Mesenchymal stem cell (in vitro differentiated cells and primary cell): ENCODE results near the gene ATR.
"Not testable (repeated sequence)": the region's sequence is repeated elsewhere in the genome, so short reads cannot be mapped to it uniquely, and the experiment has no call there.

ENCODE experiments used
- DNase-seq: peaks from one replicate; pipeline ENCODE4 v3.0.0-alpha.2; 2013
- H2AFZ ChIP-seq: one replicate; pipeline ENCODE4 v1.6.1; 2013; ENCODE audit warnings: low read depth, mild to moderate bottlenecking, control low read depth, inconsistent platforms, low read length, moderate library complexity
- H2AK5ac ChIP-seq: 2 replicates; pipeline ENCODE4 v1.6.1; 2013; ENCODE audit warnings: low read length, moderate library complexity, mild to moderate bottlenecking, inconsistent platforms; ENCODE audit not compliant: severe bottlenecking
- H2BK120ac ChIP-seq: one replicate; pipeline ENCODE4 v1.6.1; 2013; ENCODE audit warnings: low read depth, mild to moderate bottlenecking, inconsistent platforms, low read length, moderate library complexity
- H2BK12ac ChIP-seq, 2 experiments: one replicate each; pipeline ENCODE4 v1.6.1; 2013; ENCODE audit warnings: inconsistent platforms in 2 of 2, low read length in 2 of 2, mild to moderate bottlenecking in 2 of 2, moderate library complexity in 2 of 2, control low read depth in 1 of 2
- H2BK15ac ChIP-seq: one replicate; pipeline ENCODE4 v1.6.1; 2013; ENCODE audit warnings: mild to moderate bottlenecking, low read depth, inconsistent platforms; ENCODE audit not compliant: poor library complexity, severe bottlenecking
- H2BK5ac ChIP-seq: 2 replicates; pipeline ENCODE4 v1.6.1; 2013; ENCODE audit warnings: low read depth, mild to moderate bottlenecking, low read length, control low read depth, inconsistent platforms; ENCODE audit not compliant: poor library complexity, severe bottlenecking
- H3K14ac ChIP-seq, 2 experiments: one replicate each; pipeline ENCODE4 v1.6.1; 2013; ENCODE audit warnings: inconsistent platforms in 2 of 2, low read length in 2 of 2, control low read depth in 1 of 2, mild to moderate bottlenecking in 1 of 2, moderate library complexity in 1 of 2
- H3K18ac ChIP-seq, 2 experiments: one replicate each; pipeline ENCODE4 v1.6.1; 2013; ENCODE audit warnings: inconsistent platforms in 2 of 2, low read length in 2 of 2, control low read depth in 1 of 2, low read depth in 1 of 2, mild to moderate bottlenecking in 1 of 2
- H3K23ac ChIP-seq, 2 experiments: one replicate each; pipeline ENCODE4 v1.6.1; 2013; ENCODE audit warnings: inconsistent platforms in 2 of 2, low read length in 2 of 2, mild to moderate bottlenecking in 2 of 2, moderate library complexity in 2 of 2, control low read depth in 1 of 2
- H3K27ac ChIP-seq: 2 replicates; pipeline ENCODE4 v1.5.1; 2013; ENCODE audit warnings: mild to moderate bottlenecking, moderate library complexity, low read length, control low read depth, inconsistent platforms; ENCODE audit not compliant: poor library complexity, severe bottlenecking
- H3K27me3 ChIP-seq, 2 experiments: 2 replicates each; pipeline versions ENCODE4 v1.6.1 to v1.7.0; 2013; ENCODE audit warnings: low read length in 2 of 2, mild to moderate bottlenecking in 2 of 2, moderate library complexity in 2 of 2, control low read depth in 1 of 2, inconsistent platforms in 1 of 2; ENCODE audit not compliant: control insufficient read depth in 1 of 2, insufficient read depth in 1 of 2
- H3K36me3 ChIP-seq, 2 experiments: 2 replicates each; pipeline versions ENCODE4 v1.6.1 to v1.7.0; 2013; ENCODE audit warnings: low read length in 2 of 2, control low read depth in 1 of 2, inconsistent platforms in 1 of 2, low read depth in 1 of 2, mild to moderate bottlenecking in 1 of 2; ENCODE audit not compliant: insufficient read depth in 2 of 2, control insufficient read depth in 1 of 2
- H3K4ac ChIP-seq, 2 experiments: one replicate each; pipeline ENCODE4 v1.6.1; 2013; ENCODE audit warnings: inconsistent platforms in 2 of 2, low read length in 2 of 2, mild to moderate bottlenecking in 2 of 2, moderate library complexity in 2 of 2, control low read depth in 1 of 2, low read depth in 1 of 2
- H3K4me1 ChIP-seq: 2 replicates; pipeline ENCODE4 v1.6.1; 2013; ENCODE audit warnings: low read depth, low read length, control low read depth; ENCODE audit not compliant: control insufficient read depth, insufficient read depth
- H3K4me2 ChIP-seq: 2 replicates; pipeline ENCODE4 v1.6.1; 2013; ENCODE audit warnings: low read length, mild to moderate bottlenecking, inconsistent platforms; ENCODE audit not compliant: poor library complexity, severe bottlenecking
- H3K4me3 ChIP-seq, 2 experiments: 2 replicates each; pipeline versions ENCODE4 v1.5.1 to v1.7.0; 2013; ENCODE audit warnings: low read length in 2 of 2, mild to moderate bottlenecking in 2 of 2, control low read depth in 1 of 2, low read depth in 1 of 2; ENCODE audit not compliant: insufficient read depth in 1 of 2
- H3K79me1 ChIP-seq: replicated peaks from 2 replicates; pipeline ENCODE4 v1.6.1; 2013; ENCODE audit warnings: mild to moderate bottlenecking, control low read depth, low read length, inconsistent platforms; ENCODE audit not compliant: poor library complexity, severe bottlenecking
- H3K9ac ChIP-seq: 2 replicates; pipeline ENCODE4 v1.7.0; 2013; ENCODE audit warnings: mild to moderate bottlenecking, low read length, moderate library complexity
- H3K9me3 ChIP-seq: 2 replicates; pipeline ENCODE4 v1.7.0; 2013; ENCODE audit warnings: mild to moderate bottlenecking, low read length; ENCODE audit not compliant: control insufficient read depth
- H4K8ac ChIP-seq: one replicate; pipeline ENCODE4 v1.6.1; 2013; ENCODE audit warnings: inconsistent platforms, mild to moderate bottlenecking, low read length, moderate library complexity
- H4K91ac ChIP-seq: one replicate; pipeline ENCODE4 v1.6.1; 2013; ENCODE audit warnings: mild to moderate bottlenecking, low read length, inconsistent platforms
- WGBS: methylation state at CpG from one replicate; pipeline ENCODE4 v1.1.7; 2013; ENCODE audit warnings: mixed read lengths; 5-methylcytosine and 5-hydroxymethylcytosine counted together

Gene ATR

GRCh38 chr3:142586803-142587406 is 8.4 kb upstream of the ATR start:
- H2AFZ ChIP-seq = no peak overlapping the region
- H3K9me3 ChIP-seq = no peaks in the 10 kb centered on the region
- H3K9ac ChIP-seq = no peak overlapping the region
- H3K36me3 ChIP-seq = no peaks in the 10 kb centered on the region
- H3K27me3 ChIP-seq = peaks cover 0 to 4% of the 10 kb centered on the region in 2 experiments
- H3K18ac ChIP-seq = no peak overlapping the region
- H2BK5ac ChIP-seq = no peak overlapping the region
- H3K4me1 ChIP-seq = peaks cover 1% of the 10 kb centered on the region
- no peak overlapping the region for H2AK5ac ChIP-seq
- no peak overlapping the region for H3K23ac ChIP-seq
- H2BK12ac ChIP-seq = no peak overlapping the region
- no peak overlapping the region for H3K27ac ChIP-seq
- no peak overlapping the region for H4K8ac ChIP-seq
- no peaks in the 10 kb centered on the region for H3K79me1 ChIP-seq
- H3K4me2 ChIP-seq = no peak overlapping the region
- H4K91ac ChIP-seq = no peak overlapping the region
- no peak overlapping the region for H2BK15ac ChIP-seq
- peak; percentile 79 for DNase-seq
- no peak overlapping the region for H3K4me3 ChIP-seq
- H3K14ac ChIP-seq = no peak overlapping the region
- H3K4ac ChIP-seq = no peak overlapping the region
- H2BK120ac ChIP-seq = no peak overlapping the region
- no CpG with 5 or more reads among the region's 2 CpGs for WGBS

GRCh38 chr3:142581070-142581469 is 2.5 kb upstream of the ATR start:
- H3K4me1 ChIP-seq, H2BK5ac ChIP-seq, H3K27me3 ChIP-seq, DNase-seq, H3K9me3 ChIP-seq, H3K27ac ChIP-seq, H3K14ac ChIP-seq, H3K4me3 ChIP-seq, H3K4me2 ChIP-seq, H3K23ac ChIP-seq, H2BK12ac ChIP-seq, H4K91ac ChIP-seq, H3K79me1 ChIP-seq, H2AK5ac ChIP-seq, H2BK120ac ChIP-seq, H3K18ac ChIP-seq, H3K4ac ChIP-seq, H2AFZ ChIP-seq, H4K8ac ChIP-seq, H3K36me3 ChIP-seq, H2BK15ac ChIP-seq, H3K9ac ChIP-seq: not testable (repeated sequence)
- WGBS = 77% methylated on average over 11 of the region's 11 CpGs

- Histone ChIP-seq H2BK5ac (no peak overlapping the region), H3K23ac (no peak overlapping the region), H3K9me3 (no peaks in the 10 kb centered on the region), H2AFZ (no peak overlapping the region), H4K91ac (no peak overlapping the region), H3K4me1 (peaks cover 2% of the 10 kb centered on the region), H2AK5ac (no peak overlapping the region), H2BK120ac (no peak overlapping the region), H4K8ac (no peak overlapping the region), H3K4me2 (no peak overlapping the region), H3K36me3 (no peaks in the 10 kb centered on the region), H3K27ac (no peak overlapping the region), H3K27me3 (peaks cover 0 to 4% of the 10 kb centered on the region in 2 experiments), H2BK15ac (no peak overlapping the region), H3K14ac (no peak overlapping the region), H3K9ac (no peak overlapping the region), H2BK12ac (no peak overlapping the region), H3K4ac (no peak overlapping the region), H3K4me3 (peak overlapping the region in 1 of 2 experiments; percentile 97), H3K18ac (no peak overlapping the region), H3K79me1 (peaks cover 4% of the 10 kb centered on the region)
- WGBS = no CpG with 5 or more reads among the region's 1 CpG
- DNase-seq = no peak
Measured at GRCh38 chr3:142580061-142580423, 1.5 kb upstream of the ATR start.

GRCh38 chr3:142577696-142578328 is 721 bp downstream of the ATR start:
- H3K4me3 ChIP-seq = peak overlapping the region; percentile 95 to 97
- H3K14ac ChIP-seq = peak overlapping the region in 1 of 2 experiments; percentile 64
- DNase-seq = peak; percentile 75
- H2BK5ac ChIP-seq = no peak overlapping the region
- H3K79me1 ChIP-seq = peaks cover 6% of the 10 kb centered on the region
- H3K9ac ChIP-seq = peak overlapping the region; percentile 99
- H3K23ac ChIP-seq = no peak overlapping the region
- H2AFZ ChIP-seq = peak overlapping the region; percentile 87
- no peaks in the 10 kb centered on the region for H3K9me3 ChIP-seq
- peak overlapping the region in 1 of 2 experiments; percentile 81 for H3K4ac ChIP-seq
- peak overlapping the region in 1 of 2 experiments; percentile 96 for H3K18ac ChIP-seq
- no peak overlapping the region for H2BK120ac ChIP-seq
- no peaks in the 10 kb centered on the region for H3K27me3 ChIP-seq
- no peak overlapping the region for H4K91ac ChIP-seq
- H2BK15ac ChIP-seq = no peak overlapping the region
- no peak overlapping the region for H2BK12ac ChIP-seq
- H2AK5ac ChIP-seq = no peak overlapping the region
- H3K27ac ChIP-seq = peak overlapping the region; percentile 95
- WGBS = 0% methylated on average over 8 of the region's 12 CpGs
- H3K4me1 ChIP-seq = peaks cover 2% of the 10 kb centered on the region
- no peaks in the 10 kb centered on the region for H3K36me3 ChIP-seq
- no peak overlapping the region for H4K8ac ChIP-seq
- H3K4me2 ChIP-seq = peak overlapping the region; percentile 83
